GM19397 (cell line): ENCODE results near the gene TPCN1.

Source experiments
- ATAC-seq: cut with Tn5 transposase; IDR thresholded peaks from one replicate; pipeline ENCODE4 v1.9.1; 2021; ENCODE audit warnings: mild to moderate bottlenecking, moderate library complexity; ENCODE audit not compliant: unreplicated experiment

TPCN1 gene

GRCh38 chr12:113239811-113240331 lies 18.6 kb downstream of the TPCN1 start:
- no peak for ATAC-seq

- ATAC-seq = no peak
Measured at GRCh38 chr12:113240395-113240794, 19.1 kb downstream of the TPCN1 start.

- no peak for ATAC-seq
Measured at GRCh38 chr12:113241191-113242025, 20.1 kb downstream of the TPCN1 start.

- ATAC-seq = no peak
Measured at GRCh38 chr12:113242026-113242418, 20.8 kb downstream of the TPCN1 start.

DNA sequence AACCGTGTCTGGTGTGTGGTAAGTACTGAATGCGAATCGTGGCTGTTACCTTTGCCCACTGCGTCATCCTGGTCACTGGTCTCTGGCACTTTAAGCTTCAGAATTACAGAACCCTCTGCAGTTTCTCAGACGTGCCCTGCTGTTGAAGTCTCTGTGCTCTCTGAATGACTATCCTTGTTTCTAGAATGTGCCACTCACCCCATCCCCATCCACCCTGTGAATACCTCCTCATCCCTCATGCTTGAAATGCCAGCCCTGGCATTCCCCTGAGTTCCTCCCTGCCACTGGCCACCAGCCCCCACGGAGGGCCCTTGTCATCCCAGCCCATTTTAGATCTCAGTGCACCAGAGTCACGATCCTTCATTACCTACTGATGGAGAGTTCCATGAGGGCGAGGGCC lies 21.3 kb downstream of the TPCN1 start:
- no peak for ATAC-seq

- no peak for ATAC-seq
Measured at GRCh38 chr12:113244047-113244460, 22.8 kb downstream of the TPCN1 start.

GRCh38 chr12:113244478-113244958 lies 23.3 kb downstream of the TPCN1 start:
- ATAC-seq = no peak

DNA sequence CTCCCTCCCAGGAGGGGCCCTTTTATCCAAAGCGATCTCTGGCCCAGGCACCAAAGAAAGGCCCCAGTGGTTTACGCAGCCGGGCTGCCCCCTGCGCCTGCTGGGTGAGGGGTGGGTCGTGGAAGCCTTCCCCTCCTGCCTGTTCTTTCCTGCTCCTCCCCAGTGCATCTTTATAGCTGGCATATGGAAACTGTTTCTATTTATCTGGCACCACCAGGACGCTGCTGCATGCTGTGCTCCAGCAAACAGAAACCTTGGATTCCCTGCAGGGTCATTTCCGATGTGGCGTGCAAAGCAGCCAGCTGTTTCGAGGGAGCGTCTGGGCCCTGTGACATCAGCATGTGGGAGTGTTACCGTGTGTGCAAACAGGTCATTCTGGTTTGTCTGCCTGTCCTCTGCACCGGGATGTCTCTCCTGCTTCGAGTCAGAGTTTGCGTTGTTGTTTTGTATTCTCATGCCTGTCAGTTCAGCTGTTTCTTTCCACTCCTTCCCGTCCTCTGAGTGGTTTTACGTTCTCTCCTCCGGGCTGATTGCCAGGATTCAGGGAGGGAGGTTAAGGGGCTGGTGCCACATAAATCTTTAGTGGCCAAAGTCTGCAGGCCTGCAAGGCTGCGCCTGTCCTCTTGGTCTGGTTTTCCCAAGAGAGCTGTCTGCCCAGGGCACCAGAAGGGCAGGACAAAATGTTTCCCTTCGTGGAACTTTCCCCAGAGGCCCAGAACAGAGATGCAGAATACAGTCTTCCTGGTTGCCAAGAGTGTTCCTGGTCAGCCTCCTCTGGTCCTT lies 24.6 kb downstream of the TPCN1 start:
- no peak for ATAC-seq

DNA sequence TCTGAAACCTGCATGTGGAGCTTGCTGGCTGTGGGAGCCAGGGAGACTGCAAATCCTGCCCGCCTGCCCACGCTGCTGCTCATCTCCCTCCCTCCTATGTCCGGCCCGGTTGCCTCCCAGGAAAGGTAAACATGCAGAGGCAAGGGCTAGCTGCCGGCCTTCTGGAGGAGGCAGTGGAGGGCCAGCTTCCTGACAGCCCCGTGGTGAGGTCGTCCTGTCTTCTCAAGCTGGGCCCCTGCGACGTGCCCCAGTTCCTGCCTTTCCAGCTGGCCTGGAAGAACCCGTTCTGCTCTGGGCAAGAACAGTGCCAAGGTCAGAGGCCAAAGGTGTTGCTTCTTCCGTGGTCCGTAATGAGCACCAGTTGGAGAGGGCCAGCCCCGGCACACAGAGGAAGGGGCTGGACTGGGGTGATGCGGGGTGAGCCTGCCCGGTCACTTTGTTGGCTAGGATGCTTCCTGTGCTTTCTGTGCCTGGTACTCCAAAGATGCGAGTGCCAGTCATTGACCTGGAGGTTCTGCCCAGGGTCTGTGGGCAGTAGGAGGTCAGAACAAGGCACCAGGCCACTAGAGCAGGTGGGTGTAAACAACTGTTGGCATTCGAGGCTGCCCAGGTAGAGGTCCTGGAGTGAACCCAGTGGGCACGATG lies 25.3 kb downstream of the TPCN1 start:
- ATAC-seq = no peak

DNA sequence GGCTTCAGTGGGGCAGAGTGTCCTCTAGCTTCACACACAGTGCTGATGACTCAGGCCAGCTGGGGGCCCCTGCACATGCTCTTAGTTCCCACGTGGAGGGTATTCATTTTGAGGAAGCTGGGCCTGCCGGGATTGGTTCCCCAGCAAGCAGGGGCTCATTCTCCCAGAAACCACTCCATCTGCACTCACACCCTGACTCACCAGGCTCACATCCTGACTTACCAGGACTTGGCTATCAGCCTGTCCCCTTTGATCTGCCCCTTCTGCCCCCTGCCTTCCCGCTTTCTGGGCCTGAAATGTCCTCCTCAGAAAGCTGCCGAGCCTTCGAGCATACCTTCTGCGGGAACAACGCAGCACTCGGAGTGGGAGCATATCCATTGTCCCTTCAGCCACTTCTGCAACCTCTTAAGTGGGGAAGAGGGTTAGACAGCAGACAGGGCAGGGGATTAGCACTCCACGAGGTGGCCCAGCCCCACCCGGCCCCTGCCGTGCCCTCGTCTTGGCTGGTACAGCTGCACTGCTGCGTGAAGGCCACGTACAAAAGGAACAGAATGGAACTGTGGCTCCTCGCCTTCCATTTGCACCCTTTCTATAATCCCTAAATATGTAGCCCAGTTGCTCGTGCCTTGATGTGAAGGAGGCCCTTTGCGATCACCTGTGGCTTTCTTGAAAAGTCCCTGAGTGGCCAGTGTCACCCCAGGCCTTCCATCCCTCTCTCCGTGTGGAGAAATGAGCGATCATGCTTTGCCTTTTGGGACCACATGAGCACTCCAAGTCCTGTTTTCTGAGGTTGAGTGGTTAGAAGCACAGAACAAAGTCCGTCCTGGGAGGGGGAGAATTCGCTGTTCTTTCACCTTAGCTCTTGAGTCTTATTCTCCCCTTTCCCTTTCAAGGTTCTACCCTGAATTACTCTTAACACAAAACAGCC lies 26.1 kb downstream of the TPCN1 start:
- ATAC-seq = no peak

- no peak for ATAC-seq
Measured at GRCh38 chr12:113248051-113248825, 27.0 kb downstream of the TPCN1 start.

DNA sequence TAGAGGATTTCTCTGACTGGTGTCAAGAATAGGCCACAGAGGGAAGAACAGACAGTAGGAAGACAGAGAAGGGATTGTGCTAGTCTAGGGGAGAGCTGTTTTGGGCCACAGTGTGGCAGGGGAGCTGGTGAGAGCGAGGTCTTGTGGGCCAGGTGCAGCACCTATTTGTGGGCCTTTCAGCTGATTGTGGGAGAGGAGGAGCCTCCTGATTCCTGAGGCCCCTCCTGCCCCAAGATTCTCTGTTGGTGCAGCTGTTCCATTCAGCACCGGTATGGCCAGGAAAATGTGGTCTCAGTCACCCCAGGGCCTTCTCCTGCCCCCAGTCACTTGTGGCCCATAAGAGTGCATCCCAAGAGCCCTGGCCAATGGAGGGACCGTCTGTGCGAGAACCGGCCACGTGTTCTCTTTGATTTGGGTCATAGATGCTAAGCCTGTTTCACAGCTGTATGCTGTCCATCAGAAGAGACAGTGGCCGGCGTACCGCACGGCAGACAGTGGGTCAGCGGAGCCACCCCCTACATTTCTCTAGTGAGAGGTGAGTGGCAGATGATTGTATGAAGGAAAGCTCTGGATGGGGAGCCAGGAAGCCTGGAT lies 27.7 kb downstream of the TPCN1 start:
- no peak for ATAC-seq

DNA sequence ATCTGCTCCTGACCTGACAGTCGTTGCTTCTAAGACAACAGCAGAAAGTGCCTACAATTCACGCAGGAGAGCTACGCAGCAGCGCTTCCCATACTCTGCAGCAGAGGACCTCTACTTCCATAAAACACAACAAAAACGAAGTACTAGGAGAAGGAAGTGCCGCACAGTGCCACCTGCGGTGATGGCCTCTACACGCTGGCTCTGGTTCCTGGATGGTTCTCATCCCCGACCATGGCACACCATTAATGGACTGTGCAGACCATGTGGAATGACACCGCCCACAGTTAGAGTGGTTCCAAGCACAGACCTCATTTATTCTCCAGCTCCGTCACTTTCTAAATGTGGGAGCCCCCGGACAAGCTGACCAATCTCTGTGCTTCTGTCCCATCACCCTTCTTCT lies 28.3 kb downstream of the TPCN1 start:
- no peak for ATAC-seq

DNA sequence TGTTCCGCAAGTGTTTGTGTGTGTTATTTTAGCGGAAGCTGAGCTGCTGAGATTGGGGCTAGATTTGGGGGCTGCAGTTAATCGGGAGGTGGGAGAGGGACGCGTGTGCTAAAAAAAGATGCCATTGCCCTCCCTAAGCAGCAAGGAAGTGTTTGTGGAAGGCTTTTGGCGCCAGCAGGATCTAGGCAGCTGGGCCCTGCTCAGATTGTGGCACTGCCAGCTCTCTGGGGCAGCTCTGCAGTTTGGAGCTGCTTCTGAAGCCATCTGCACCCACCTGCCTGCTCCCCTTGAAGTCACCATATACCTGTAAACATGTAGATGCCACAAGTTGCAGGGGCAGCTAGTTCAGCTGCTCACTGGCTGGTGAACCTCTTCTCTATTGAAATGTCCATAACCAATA lies 28.8 kb downstream of the TPCN1 start:
- ATAC-seq = no peak

GRCh38 chr12:113251404-113252070 lies 30.3 kb downstream of the TPCN1 start:
- ATAC-seq = no peak

- ATAC-seq = no peak
Measured at GRCh38 chr12:113252494-113252893, 31.2 kb downstream of the TPCN1 start.

- no peak for ATAC-seq
Measured at GRCh38 chr12:113253532-113254285, 32.4 kb downstream of the TPCN1 start.

DNA sequence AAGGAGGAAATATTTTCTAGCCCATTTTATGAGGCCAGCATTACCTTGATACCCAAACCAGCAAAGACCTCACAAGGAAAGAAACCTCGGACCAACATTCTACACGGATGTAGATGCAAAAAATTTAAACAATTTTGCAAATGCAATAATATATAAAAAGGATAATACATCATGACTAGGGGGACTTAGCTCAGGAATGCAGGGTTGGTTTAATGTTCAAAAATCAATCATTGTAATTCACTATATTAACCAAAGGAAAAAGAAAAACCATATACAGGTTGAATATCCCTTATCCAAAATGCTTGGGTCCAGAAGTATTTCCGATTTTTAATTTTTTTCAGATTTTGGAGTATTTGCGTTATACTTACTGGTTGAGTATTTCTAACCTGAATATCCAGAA lies 33.0 kb downstream of the TPCN1 start:
- ATAC-seq = no peak
